Activated CD4-positive, alpha-beta T cell treated with anti-CD3 and anti-CD28 coated beads, Interleukin-2, Interleukin-4, amounts not matched to agents 100 ng/mL and 50 ng/mL, durations not matched to agents 16 hours and 8 hours (primary cell): ENCODE data around the gene CFAP157.
A peak's percentile ranks its signal among the peaks of the same experiment; 100 is the strongest.

Experiments used
- DNase-seq: peaks from one replicate; pipeline ENCODE4 v3.0.0-alpha.2; 2020; ENCODE audit warnings: low spot score

The CFAP157 gene

GRCh38 chr9:127693143-127693542 lies 13.6 kb upstream of the CFAP157 start:
- DNase-seq, result no peak

- DNase-seq, result no peak
Measured at GRCh38 chr9:127693697-127694096, 13.1 kb upstream of the CFAP157 start.

- no peak for DNase-seq
Measured at GRCh38 chr9:127694890-127695720, 11.7 kb upstream of the CFAP157 start.

GRCh38 chr9:127697575-127697974 lies 9.2 kb upstream of the CFAP157 start:
- DNase-seq, result no peak

GRCh38 chr9:127698386-127698785 lies 8.4 kb upstream of the CFAP157 start:
- no peak for DNase-seq

GRCh38 chr9:127698985-127699670 lies 7.7 kb upstream of the CFAP157 start:
- DNase-seq, result peak; percentile 91

- no peak for DNase-seq
Measured at GRCh38 chr9:127700140-127700539, 6.6 kb upstream of the CFAP157 start.

- no peak for DNase-seq
Measured at GRCh38 chr9:127700594-127701255, 6.1 kb upstream of the CFAP157 start.

- DNase-seq, result no peak
Measured at GRCh38 chr9:127703289-127703946, 3.4 kb upstream of the CFAP157 start.

- DNase-seq, result no peak
Measured at GRCh38 chr9:127705577-127706379, 1.0 kb upstream of the CFAP157 start.

GRCh38 chr9:127707766-127708165 lies 978 bp downstream of the CFAP157 start:
- DNase-seq, result peak; percentile 28

- no peak for DNase-seq
Measured at GRCh38 chr9:127708952-127709587, 2.3 kb downstream of the CFAP157 start.

- DNase-seq, result no peak
Measured at GRCh38 chr9:127710204-127710783, 3.5 kb downstream of the CFAP157 start.

GRCh38 chr9:127711226-127711701 lies 4.5 kb downstream of the CFAP157 start:
- DNase-seq, result no peak

GRCh38 chr9:127711831-127712274 lies 5.1 kb downstream of the CFAP157 start:
- no peak for DNase-seq

GRCh38 chr9:127712371-127712770 lies 5.6 kb downstream of the CFAP157 start:
- no peak for DNase-seq

- DNase-seq, result no peak
Measured at GRCh38 chr9:127712867-127713266, 6.1 kb downstream of the CFAP157 start.

- no peak for DNase-seq
Measured at GRCh38 chr9:127714020-127714750, 7.4 kb downstream of the CFAP157 start.

GRCh38 chr9:127714951-127715469 lies 8.2 kb downstream of the CFAP157 start:
- no peak for DNase-seq
